Caco-2 (cell line): ENCODE measurements around the gene HMGA1. TPM values are rescaled to one million over a fixed set of nuclear protein-coding genes. Genes with fewer than 3 reads are reported as not detected.

Source experiments
- BruUV-seq: library from RNA; stranded (reverse); fragments of 400-500 nt; replicated peaks from 2 replicates; lab custom pipeline; 2021; lab: Mats Ljungman, UMichigan
- CTCF ChIA-PET: fragments of 300-600 bp; sonication (Branson Sonifier 250); formaldehyde crosslinking; loops from one replicate; lab custom pipeline; 2022; ENCODE audit warnings: antibody characterized with exemption; lab: Charles Lee
- POLR2A ChIA-PET: fragments of 300-600 bp; sonication (Branson Sonifier 250); formaldehyde crosslinking; loops from one replicate; lab custom pipeline; 2022; ENCODE audit warnings: antibody characterized with exemption; lab: Charles Lee
- DNase-seq, 2 experiments: peaks; one replicate each; pipeline versions ENCODE4 v3.0.0 to v3.0.0-alpha.2; 2020 to 2022
- H3K27me3 ChIP-seq: replicated peaks from 2 replicates; pipeline ENCODE4 v1.6.0; 2011; ENCODE audit warnings: low read length; ENCODE audit not compliant: control insufficient read depth, insufficient read depth
- H3K36me3 ChIP-seq: 2 replicates; pipeline ENCODE4 v1.5.1; 2011; ENCODE audit warnings: low read length; ENCODE audit not compliant: control insufficient read depth, insufficient read depth
- H3K4me1 ChIP-seq: fragments of 250-450 bp; sonication (Bioruptor Pico); 2 replicates; pipeline ENCODE4 v1.5.1; 2020; ENCODE audit warnings: mild to moderate bottlenecking
- H3K4me3 ChIP-seq: 2 replicates; pipeline ENCODE4 v1.5.1; 2011; ENCODE audit warnings: low read depth, mild to moderate bottlenecking, control low read depth, low read length
- H3K9me3 ChIP-seq: fragments of 250-450 bp; sonication (Bioruptor Pico); 2 replicates; pipeline ENCODE4 v1.5.1; 2020; ENCODE audit warnings: mild to moderate bottlenecking, moderate library complexity
- H3K27ac Mint-ChIP-seq: one replicate; pipeline ENCODE4 v1.8.0; 2022; ENCODE audit warnings: mixed read lengths; ENCODE audit not compliant: unreplicated experiment
- H3K27me3 Mint-ChIP-seq: one replicate; pipeline ENCODE4 v1.8.0; 2022; ENCODE audit warnings: mixed read lengths; ENCODE audit not compliant: insufficient read depth, unreplicated experiment
- H3K36me3 Mint-ChIP-seq: one replicate; pipeline ENCODE4 v1.8.0; 2022; ENCODE audit warnings: mild to moderate bottlenecking, mixed read lengths; ENCODE audit not compliant: insufficient read depth, unreplicated experiment
- H3K4me1 Mint-ChIP-seq: one replicate; pipeline ENCODE4 v1.8.0; 2022; ENCODE audit warnings: low read depth, mixed read lengths; ENCODE audit not compliant: unreplicated experiment
- H3K4me3 Mint-ChIP-seq: one replicate; pipeline ENCODE4 v1.8.0; 2022; ENCODE audit warnings: mild to moderate bottlenecking, moderate library complexity, mixed read lengths; ENCODE audit not compliant: unreplicated experiment
- H3K9me3 Mint-ChIP-seq: one replicate; pipeline ENCODE4 v1.8.0; 2022; ENCODE audit warnings: mixed read lengths; ENCODE audit not compliant: unreplicated experiment
- CTCF ChIP-seq, 2 experiments: fragments of 200-600 bp in 1 of 2; IDR thresholded peaks; 1 replicate in 1 of 2; 2 replicates in 1 of 2; pipeline versions ENCODE4 v1.5.1 to v1.8.0; 2011 to 2022; ENCODE audit warnings: antibody characterized with exemption in 1 of 2, control low read depth in 1 of 2, inconsistent platforms in 1 of 2, low read depth in 1 of 2, low read length in 1 of 2, mild to moderate bottlenecking in 1 of 2, moderate library complexity in 1 of 2; ENCODE audit not compliant: insufficient read depth in 1 of 2, severe bottlenecking in 1 of 2, unreplicated experiment in 1 of 2
- intact Hi-C: fragments of 100-400 bp; cut with micrococcal nuclease; formaldehyde crosslinking; loops from one replicate; pipeline ENCODE4 v1.10.0; 2022; ENCODE audit not compliant: unreplicated experiment
- total RNA-seq: library from RNA; stranded (reverse); gene quantifications from 2 replicates; pipeline ENCODE4 v1.2.3, GENCODE V29; 2022

HMGA1 gene
- total RNA-seq, 1 experiment from 2014 or later: 301 TPM

- Mint-ChIP-seq H3K27ac (peak overlapping the region; percentile 81), H3K4me3 (peak overlapping the region; percentile 64), H3K9me3 (no peaks in the 10 kb centered on the region), H3K4me1 (peaks cover 7% of the 10 kb centered on the region), H3K27me3 (no peaks in the 10 kb centered on the region), H3K36me3 (no peaks in the 10 kb centered on the region)
- Histone ChIP-seq H3K9me3 (no peaks in the 10 kb centered on the region), H3K36me3 (no peaks in the 10 kb centered on the region), H3K27me3 (no peaks in the 10 kb centered on the region), H3K4me3 (peak overlapping the region; percentile 4), H3K4me1 (0 out of 2 replicates have a peak, but pooled peaks cover 5% of the 10 kb centered on the region)
- CTCF ChIA-PET: interaction anchor here (0.7 to 1.9 kb wide), 4 partner anchors 26 to 203 kb away, joined by 3 to 7 read pairs (median 4); no protein-coding TSS in a partner anchor
- DNase-seq: no peak
- intact Hi-C loops: no loop called here
- POLR2A ChIA-PET: interaction anchor here (0.8 to 1.7 kb wide), 2 partner anchors 14 to 203 kb away, joined by 3 to 23 read pairs; partner anchors contain the start of genes HMGA1 and RPS10
- BruUV-seq: no TSS peak
- no peak for TF ChIP-seq CTCF (IDR thresholded peaks at IDR 0.05; ENCODE audit: insufficient read depth in 1 of 2, low read depth in 1 of 2, low read length in 1 of 2, severe bottlenecking in 1 of 2, unreplicated experiment in 1 of 2)
Measured at GRCh38 chr6:34223381-34223955, 13.2 kb upstream of the HMGA1 start.

GRCh38 chr6:34223956-34224940 lies 12.4 kb upstream of the HMGA1 start:
- DNase-seq: peak; percentile 85 to 89
- 0 out of 2 replicates have a peak, but pooled peaks cover 5% of the 10 kb centered on the region for H3K4me1 ChIP-seq
- Mint-ChIP-seq H3K27me3 (no peaks in the 10 kb centered on the region), H3K4me1 (peaks cover 7% of the 10 kb centered on the region), H3K9me3 (no peaks in the 10 kb centered on the region), H3K36me3 (no peaks in the 10 kb centered on the region), H3K27ac (peak overlapping the region; percentile 81), H3K4me3 (peak overlapping the region; percentile 64)
- BruUV-seq: TSS peak; percentile 67
- CTCF ChIA-PET: interaction anchor here (0.6 to 1.9 kb wide), 5 partner anchors 25 to 202 kb away, joined by 3 to 7 read pairs (median 3); no protein-coding TSS in a partner anchor
- no peaks in the 10 kb centered on the region for H3K9me3 ChIP-seq
- TF ChIP-seq CTCF (IDR thresholded peaks at IDR 0.05; ENCODE audit: insufficient read depth in 1 of 2, low read depth in 1 of 2, low read length in 1 of 2, severe bottlenecking in 1 of 2, unreplicated experiment in 1 of 2): no peak
- H3K36me3 ChIP-seq: no peaks in the 10 kb centered on the region
- POLR2A ChIA-PET: interaction anchor here (0.6 to 1.7 kb wide), 3 partner anchors 13 to 202 kb away, joined by 3 to 23 read pairs (median 3); partner anchors contain the start of genes HMGA1 and RPS10
- intact Hi-C loops: no loop called here
- H3K4me3 ChIP-seq: peak overlapping the region; percentile 66
- H3K27me3 ChIP-seq: no peaks in the 10 kb centered on the region

- H3K27me3 Mint-ChIP-seq: no peaks in the 10 kb centered on the region
- H3K27me3 ChIP-seq: no peaks in the 10 kb centered on the region
- H3K9me3 ChIP-seq: no peaks in the 10 kb centered on the region
- ChIA-PET POLR2A (no interaction called here), CTCF (no interaction called here)
- no peaks in the 10 kb centered on the region for H3K9me3 Mint-ChIP-seq
- no peak overlapping the region for H3K27ac Mint-ChIP-seq
- no peak for TF ChIP-seq CTCF (IDR thresholded peaks at IDR 0.05; ENCODE audit: insufficient read depth in 1 of 2, low read depth in 1 of 2, low read length in 1 of 2, severe bottlenecking in 1 of 2, unreplicated experiment in 1 of 2)
- no TSS peak for BruUV-seq
- no peak overlapping the region for H3K4me3 Mint-ChIP-seq
- intact Hi-C loops: no loop called here
- H3K36me3 ChIP-seq: no peaks in the 10 kb centered on the region
- H3K36me3 Mint-ChIP-seq: no peaks in the 10 kb centered on the region
- no peak for DNase-seq
- H3K4me3 ChIP-seq: no peak overlapping the region
- 0 out of 2 replicates have a peak, but pooled peaks cover 5% of the 10 kb centered on the region for H3K4me1 ChIP-seq
- H3K4me1 Mint-ChIP-seq: peaks cover 7% of the 10 kb centered on the region
Measured at GRCh38 chr6:34225551-34225950, 11.1 kb upstream of the HMGA1 start.
